WTC11 (cell line): ENCODE data around the gene SLC19A1. TPM values are rescaled to one million over a fixed set of nuclear protein-coding genes. Genes with fewer than 3 reads are reported as not detected.

ENCODE experiments used
- ATAC-seq: fragments of 200-7000 bp; cut with Tn5 transposase; 2 replicates; pipeline ENCODE4 v1.10.0; 2021; ENCODE audit warnings: mild to moderate bottlenecking, moderate library complexity
- CTCF ChIA-PET: fragments of 300-600 bp; sonication (Branson Sonifier 250); formaldehyde crosslinking; loops from one replicate; lab custom pipeline; 2021; ENCODE audit warnings: antibody characterized with exemption; lab: Charles Lee
- POLR2A ChIA-PET: fragments of 350-600 bp; sonication (Branson Sonifier 250); formaldehyde crosslinking; loops from one replicate; lab custom pipeline; 2021; ENCODE audit warnings: antibody characterized with exemption; lab: Charles Lee
- DNase-seq: peaks from one replicate; pipeline ENCODE4 v3.0.0; 2021; ENCODE audit warnings: low spot score
- H3K27ac Mint-ChIP-seq: 2 replicates; pipeline ENCODE4 v1.8.0; 2021; ENCODE audit warnings: mixed read lengths
- H3K27me3 Mint-ChIP-seq: 2 replicates; pipeline ENCODE4 v1.8.0; 2021; ENCODE audit warnings: low read depth, mild to moderate bottlenecking, moderate library complexity, mixed read lengths
- H3K36me3 Mint-ChIP-seq: 2 replicates; pipeline ENCODE4 v1.8.0; 2021; ENCODE audit warnings: mixed read lengths
- H3K4me1 Mint-ChIP-seq: 2 replicates; pipeline ENCODE4 v1.8.0; 2022; ENCODE audit warnings: mixed read lengths
- H3K4me3 Mint-ChIP-seq: 2 replicates; pipeline ENCODE4 v1.8.0; 2021; ENCODE audit warnings: mild to moderate bottlenecking, moderate library complexity, mixed read lengths
- H3K9me3 Mint-ChIP-seq: 2 replicates; pipeline ENCODE4 v1.8.0; 2021; ENCODE audit warnings: mixed read lengths
- ESRRA ChIP-seq: sonication (generic); formaldehyde crosslinking; IDR thresholded peaks from 2 replicates; pipeline ENCODE4 v1.8.1; 2022; ENCODE audit warnings: mild to moderate bottlenecking, missing genetic modification reagents, borderline replicate concordance
- GTF2I ChIP-seq: fragments of 250-450 bp; sonication (Bioruptor Pico); conservative IDR thresholded peaks from 2 replicates; pipeline ENCODE4 v1.4.0; 2021; ENCODE audit warnings: mild to moderate bottlenecking
- JUN ChIP-seq: sonication (generic); formaldehyde crosslinking; IDR thresholded peaks from 2 replicates; pipeline ENCODE4 v1.8.0; 2023; ENCODE audit warnings: mild to moderate bottlenecking, missing genetic modification reagents
- MXD4 ChIP-seq: fragments of 250-450 bp; sonication (Bioruptor Pico); IDR thresholded peaks from 2 replicates; pipeline ENCODE4 v1.8.0; 2021; ENCODE audit warnings: mild to moderate bottlenecking, moderate library complexity, borderline replicate concordance
- MYBL2 ChIP-seq: sonication (generic); formaldehyde crosslinking; IDR thresholded peaks from 2 replicates; pipeline ENCODE4 v1.8.1; 2023; ENCODE audit warnings: mild to moderate bottlenecking, moderate library complexity, missing genetic modification reagents
- TCF7 ChIP-seq: sonication (generic); formaldehyde crosslinking; IDR thresholded peaks from 2 replicates; pipeline ENCODE4 v1.8.0; 2022; ENCODE audit warnings: mild to moderate bottlenecking, low read depth, missing genetic modification reagents, moderate library complexity
- TEAD4 ChIP-seq: sonication (generic); formaldehyde crosslinking; IDR thresholded peaks from 2 replicates; pipeline ENCODE4 v1.8.0; 2022; ENCODE audit warnings: mild to moderate bottlenecking, missing genetic modification reagents
- ZNF138 ChIP-seq: sonication (generic); formaldehyde crosslinking; conservative IDR thresholded peaks from 2 replicates; pipeline ENCODE4 v1.8.1; 2022; ENCODE audit warnings: mild to moderate bottlenecking, moderate library complexity, missing genetic modification reagents
- ZNF423 ChIP-seq: fragments of 250-450 bp; sonication (Bioruptor Pico); IDR thresholded peaks from 2 replicates; pipeline ENCODE4 v2.1.2; 2022; ENCODE audit warnings: mild to moderate bottlenecking, moderate library complexity
- total RNA-seq: library from RNA; stranded (reverse); gene quantifications from 3 replicates; pipeline ENCODE4 v1.2.3, GENCODE V29; 2021
- TF ChIP-seq, protein P1 (sequence below): sonication (generic); formaldehyde crosslinking; IDR thresholded peaks from 2 replicates; pipeline ENCODE4 v1.8.0; 2023; ENCODE audit warnings: missing genetic modification reagents, mild to moderate bottlenecking, borderline replicate concordance
- TF ChIP-seq, protein P2 (sequence below): sonication (generic); formaldehyde crosslinking; IDR thresholded peaks from 2 replicates; pipeline ENCODE4 v1.8.1; 2023; ENCODE audit warnings: mild to moderate bottlenecking, missing genetic modification reagents, borderline replicate concordance
- TF ChIP-seq, protein P3 (sequence below): fragments of 250-450 bp; sonication (Bioruptor Pico); conservative IDR thresholded peaks from 2 replicates; pipeline ENCODE4 v1.9.0; 2021; ENCODE audit warnings: mild to moderate bottlenecking
- TF ChIP-seq, protein P4 (sequence below): sonication (generic); formaldehyde crosslinking; IDR thresholded peaks from 2 replicates; pipeline ENCODE4 v1.8.1; 2023; ENCODE audit warnings: mild to moderate bottlenecking, missing genetic modification reagents
- TF ChIP-seq, protein P5 (sequence below): sonication (generic); formaldehyde crosslinking; IDR thresholded peaks from 2 replicates; pipeline ENCODE4 v1.8.1; 2022; ENCODE audit warnings: low read depth, mild to moderate bottlenecking, moderate library complexity, missing genetic modification reagents, borderline replicate concordance
- TF ChIP-seq, protein P6 (sequence below): sonication (generic); formaldehyde crosslinking; IDR thresholded peaks from 2 replicates; pipeline ENCODE4 v1.8.0; 2022; ENCODE audit warnings: missing genetic modification reagents
- TF ChIP-seq, protein P7 (sequence below): fragments of 250-450 bp; sonication (Bioruptor Pico); IDR thresholded peaks from 2 replicates; pipeline ENCODE4 v1.9.0; 2021; ENCODE audit warnings: mild to moderate bottlenecking

SLC19A1 gene
- total RNA-seq, 1 experiment from 2014 or later, result 29.8 TPM

DNA sequence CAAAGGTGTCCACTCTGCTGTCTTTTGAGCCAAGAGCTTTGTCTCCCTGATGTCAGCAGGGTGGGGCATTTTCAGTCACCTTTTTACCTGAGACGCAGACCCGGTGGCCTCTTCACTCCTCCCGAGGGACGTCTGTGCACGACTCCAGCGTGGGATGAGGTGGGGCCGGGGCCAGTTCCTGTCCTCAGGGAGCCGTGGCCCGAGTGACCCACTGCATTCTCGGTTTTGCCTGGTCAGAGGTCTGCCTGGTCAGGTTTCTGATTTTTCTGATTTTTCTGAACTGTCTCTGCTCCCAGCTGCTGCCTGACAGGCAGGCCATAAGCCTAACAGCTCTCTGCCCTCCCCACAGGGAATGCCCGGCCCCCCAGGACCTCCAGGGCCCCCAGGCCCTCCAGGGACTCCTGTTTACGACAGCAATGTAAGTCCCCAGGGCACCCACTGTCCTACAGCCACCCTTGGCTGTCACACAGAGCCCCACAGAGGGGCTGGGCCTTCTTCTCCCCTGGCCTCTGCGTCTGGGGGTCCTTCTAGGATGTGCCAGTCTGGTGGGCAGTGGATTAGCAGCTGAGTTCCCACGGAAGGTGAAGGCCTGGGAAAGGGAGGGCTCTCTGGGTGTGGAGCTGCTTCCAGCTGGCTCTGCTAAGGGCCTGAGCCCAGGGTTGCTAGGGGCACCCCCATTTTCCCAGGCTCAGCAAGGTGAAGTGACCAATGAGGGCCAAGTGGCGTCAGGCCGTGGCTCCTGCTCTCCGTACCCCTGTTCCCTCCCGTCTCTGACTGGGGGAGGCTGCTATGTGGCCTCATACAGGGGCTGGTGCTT lies 45.9 kb downstream of the SLC19A1 start:
- no peak overlapping the region for H3K27ac Mint-ChIP-seq
- ChIA-PET CTCF (no interaction called here), POLR2A (no interaction called here)
- no peaks in the 10 kb centered on the region for H3K4me1 Mint-ChIP-seq
- DNase-seq, result no peak
- H3K9me3 Mint-ChIP-seq, result peaks cover 12% of the 10 kb centered on the region
- H3K27me3 Mint-ChIP-seq, result no peaks in the 10 kb centered on the region
- H3K4me3 Mint-ChIP-seq, result no peak overlapping the region
- H3K36me3 Mint-ChIP-seq, result peaks cover 41% of the 10 kb centered on the region
- no peak for ATAC-seq
- TF ChIP-seq, protein P1, sequence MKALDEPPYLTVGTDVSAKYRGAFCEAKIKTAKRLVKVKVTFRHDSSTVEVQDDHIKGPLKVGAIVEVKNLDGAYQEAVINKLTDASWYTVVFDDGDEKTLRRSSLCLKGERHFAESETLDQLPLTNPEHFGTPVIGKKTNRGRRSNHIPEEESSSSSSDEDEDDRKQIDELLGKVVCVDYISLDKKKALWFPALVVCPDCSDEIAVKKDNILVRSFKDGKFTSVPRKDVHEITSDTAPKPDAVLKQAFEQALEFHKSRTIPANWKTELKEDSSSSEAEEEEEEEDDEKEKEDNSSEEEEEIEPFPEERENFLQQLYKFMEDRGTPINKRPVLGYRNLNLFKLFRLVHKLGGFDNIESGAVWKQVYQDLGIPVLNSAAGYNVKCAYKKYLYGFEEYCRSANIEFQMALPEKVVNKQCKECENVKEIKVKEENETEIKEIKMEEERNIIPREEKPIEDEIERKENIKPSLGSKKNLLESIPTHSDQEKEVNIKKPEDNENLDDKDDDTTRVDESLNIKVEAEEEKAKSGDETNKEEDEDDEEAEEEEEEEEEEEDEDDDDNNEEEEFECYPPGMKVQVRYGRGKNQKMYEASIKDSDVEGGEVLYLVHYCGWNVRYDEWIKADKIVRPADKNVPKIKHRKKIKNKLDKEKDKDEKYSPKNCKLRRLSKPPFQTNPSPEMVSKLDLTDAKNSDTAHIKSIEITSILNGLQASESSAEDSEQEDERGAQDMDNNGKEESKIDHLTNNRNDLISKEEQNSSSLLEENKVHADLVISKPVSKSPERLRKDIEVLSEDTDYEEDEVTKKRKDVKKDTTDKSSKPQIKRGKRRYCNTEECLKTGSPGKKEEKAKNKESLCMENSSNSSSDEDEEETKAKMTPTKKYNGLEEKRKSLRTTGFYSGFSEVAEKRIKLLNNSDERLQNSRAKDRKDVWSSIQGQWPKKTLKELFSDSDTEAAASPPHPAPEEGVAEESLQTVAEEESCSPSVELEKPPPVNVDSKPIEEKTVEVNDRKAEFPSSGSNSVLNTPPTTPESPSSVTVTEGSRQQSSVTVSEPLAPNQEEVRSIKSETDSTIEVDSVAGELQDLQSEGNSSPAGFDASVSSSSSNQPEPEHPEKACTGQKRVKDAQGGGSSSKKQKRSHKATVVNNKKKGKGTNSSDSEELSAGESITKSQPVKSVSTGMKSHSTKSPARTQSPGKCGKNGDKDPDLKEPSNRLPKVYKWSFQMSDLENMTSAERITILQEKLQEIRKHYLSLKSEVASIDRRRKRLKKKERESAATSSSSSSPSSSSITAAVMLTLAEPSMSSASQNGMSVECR, result no peak
- TF ChIP-seq, protein P2, sequence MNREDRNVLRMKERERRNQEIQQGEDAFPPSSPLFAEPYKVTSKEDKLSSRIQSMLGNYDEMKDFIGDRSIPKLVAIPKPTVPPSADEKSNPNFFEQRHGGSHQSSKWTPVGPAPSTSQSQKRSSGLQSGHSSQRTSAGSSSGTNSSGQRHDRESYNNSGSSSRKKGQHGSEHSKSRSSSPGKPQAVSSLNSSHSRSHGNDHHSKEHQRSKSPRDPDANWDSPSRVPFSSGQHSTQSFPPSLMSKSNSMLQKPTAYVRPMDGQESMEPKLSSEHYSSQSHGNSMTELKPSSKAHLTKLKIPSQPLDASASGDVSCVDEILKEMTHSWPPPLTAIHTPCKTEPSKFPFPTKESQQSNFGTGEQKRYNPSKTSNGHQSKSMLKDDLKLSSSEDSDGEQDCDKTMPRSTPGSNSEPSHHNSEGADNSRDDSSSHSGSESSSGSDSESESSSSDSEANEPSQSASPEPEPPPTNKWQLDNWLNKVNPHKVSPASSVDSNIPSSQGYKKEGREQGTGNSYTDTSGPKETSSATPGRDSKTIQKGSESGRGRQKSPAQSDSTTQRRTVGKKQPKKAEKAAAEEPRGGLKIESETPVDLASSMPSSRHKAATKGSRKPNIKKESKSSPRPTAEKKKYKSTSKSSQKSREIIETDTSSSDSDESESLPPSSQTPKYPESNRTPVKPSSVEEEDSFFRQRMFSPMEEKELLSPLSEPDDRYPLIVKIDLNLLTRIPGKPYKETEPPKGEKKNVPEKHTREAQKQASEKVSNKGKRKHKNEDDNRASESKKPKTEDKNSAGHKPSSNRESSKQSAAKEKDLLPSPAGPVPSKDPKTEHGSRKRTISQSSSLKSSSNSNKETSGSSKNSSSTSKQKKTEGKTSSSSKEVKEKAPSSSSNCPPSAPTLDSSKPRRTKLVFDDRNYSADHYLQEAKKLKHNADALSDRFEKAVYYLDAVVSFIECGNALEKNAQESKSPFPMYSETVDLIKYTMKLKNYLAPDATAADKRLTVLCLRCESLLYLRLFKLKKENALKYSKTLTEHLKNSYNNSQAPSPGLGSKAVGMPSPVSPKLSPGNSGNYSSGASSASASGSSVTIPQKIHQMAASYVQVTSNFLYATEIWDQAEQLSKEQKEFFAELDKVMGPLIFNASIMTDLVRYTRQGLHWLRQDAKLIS (CRISPR knock-in tag), result no peak
- no peak for TF ChIP-seq TEAD4 (CRISPR knock-in tag)
- no peak for TF ChIP-seq ZNF138 (CRISPR knock-in tag)
- TF ChIP-seq, protein P3, sequence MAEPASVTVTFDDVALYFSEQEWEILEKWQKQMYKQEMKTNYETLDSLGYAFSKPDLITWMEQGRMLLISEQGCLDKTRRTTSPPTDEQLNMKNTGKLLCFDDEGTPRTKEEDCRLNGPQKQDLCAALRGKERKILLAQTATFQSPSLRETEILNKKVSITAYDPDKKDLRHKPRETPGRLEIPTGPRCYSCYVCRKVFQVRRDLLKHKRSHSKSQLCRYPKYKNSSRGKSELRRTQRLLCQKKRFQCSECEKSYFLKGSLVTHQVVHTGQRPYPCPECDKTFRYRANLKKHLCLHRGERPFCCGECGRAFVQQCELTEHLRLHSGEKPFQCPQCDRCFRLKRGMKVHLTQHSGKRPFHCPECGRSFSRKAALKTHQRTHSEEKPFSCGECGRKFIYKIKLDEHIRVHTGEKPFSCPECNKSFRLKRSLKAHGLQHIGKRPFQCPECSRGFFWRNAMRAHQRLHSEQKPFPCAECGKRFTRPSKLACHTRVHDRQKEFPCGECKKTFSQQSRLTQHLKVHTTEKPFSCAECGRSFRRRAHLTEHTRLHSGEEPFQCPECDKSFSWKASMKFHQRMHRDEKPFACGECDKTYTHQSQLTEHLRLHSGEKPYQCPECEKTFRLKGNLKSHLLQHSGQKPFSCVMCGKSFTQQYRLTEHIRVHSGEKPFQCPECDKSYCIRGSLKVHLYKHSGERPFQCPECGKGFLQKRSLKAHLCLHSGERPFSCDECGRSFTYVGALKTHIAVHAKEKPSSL (CRISPR knock-in tag), result no peak
- no peak for TF ChIP-seq JUN
- TF ChIP-seq, protein P4, sequence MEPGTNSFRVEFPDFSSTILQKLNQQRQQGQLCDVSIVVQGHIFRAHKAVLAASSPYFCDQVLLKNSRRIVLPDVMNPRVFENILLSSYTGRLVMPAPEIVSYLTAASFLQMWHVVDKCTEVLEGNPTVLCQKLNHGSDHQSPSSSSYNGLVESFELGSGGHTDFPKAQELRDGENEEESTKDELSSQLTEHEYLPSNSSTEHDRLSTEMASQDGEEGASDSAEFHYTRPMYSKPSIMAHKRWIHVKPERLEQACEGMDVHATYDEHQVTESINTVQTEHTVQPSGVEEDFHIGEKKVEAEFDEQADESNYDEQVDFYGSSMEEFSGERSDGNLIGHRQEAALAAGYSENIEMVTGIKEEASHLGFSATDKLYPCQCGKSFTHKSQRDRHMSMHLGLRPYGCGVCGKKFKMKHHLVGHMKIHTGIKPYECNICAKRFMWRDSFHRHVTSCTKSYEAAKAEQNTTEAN (CRISPR knock-in tag), result no peak
- TF ChIP-seq, protein P5, sequence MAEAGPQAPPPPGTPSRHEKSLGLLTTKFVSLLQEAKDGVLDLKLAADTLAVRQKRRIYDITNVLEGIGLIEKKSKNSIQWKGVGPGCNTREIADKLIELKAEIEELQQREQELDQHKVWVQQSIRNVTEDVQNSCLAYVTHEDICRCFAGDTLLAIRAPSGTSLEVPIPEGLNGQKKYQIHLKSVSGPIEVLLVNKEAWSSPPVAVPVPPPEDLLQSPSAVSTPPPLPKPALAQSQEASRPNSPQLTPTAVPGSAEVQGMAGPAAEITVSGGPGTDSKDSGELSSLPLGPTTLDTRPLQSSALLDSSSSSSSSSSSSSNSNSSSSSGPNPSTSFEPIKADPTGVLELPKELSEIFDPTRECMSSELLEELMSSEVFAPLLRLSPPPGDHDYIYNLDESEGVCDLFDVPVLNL, result no peak
- TF ChIP-seq TCF7 (CRISPR knock-in tag), result no peak
- TF ChIP-seq ESRRA (CRISPR knock-in tag), result no peak
- no peak for TF ChIP-seq MYBL2 (CRISPR knock-in tag)
- TF ChIP-seq, protein P6, sequence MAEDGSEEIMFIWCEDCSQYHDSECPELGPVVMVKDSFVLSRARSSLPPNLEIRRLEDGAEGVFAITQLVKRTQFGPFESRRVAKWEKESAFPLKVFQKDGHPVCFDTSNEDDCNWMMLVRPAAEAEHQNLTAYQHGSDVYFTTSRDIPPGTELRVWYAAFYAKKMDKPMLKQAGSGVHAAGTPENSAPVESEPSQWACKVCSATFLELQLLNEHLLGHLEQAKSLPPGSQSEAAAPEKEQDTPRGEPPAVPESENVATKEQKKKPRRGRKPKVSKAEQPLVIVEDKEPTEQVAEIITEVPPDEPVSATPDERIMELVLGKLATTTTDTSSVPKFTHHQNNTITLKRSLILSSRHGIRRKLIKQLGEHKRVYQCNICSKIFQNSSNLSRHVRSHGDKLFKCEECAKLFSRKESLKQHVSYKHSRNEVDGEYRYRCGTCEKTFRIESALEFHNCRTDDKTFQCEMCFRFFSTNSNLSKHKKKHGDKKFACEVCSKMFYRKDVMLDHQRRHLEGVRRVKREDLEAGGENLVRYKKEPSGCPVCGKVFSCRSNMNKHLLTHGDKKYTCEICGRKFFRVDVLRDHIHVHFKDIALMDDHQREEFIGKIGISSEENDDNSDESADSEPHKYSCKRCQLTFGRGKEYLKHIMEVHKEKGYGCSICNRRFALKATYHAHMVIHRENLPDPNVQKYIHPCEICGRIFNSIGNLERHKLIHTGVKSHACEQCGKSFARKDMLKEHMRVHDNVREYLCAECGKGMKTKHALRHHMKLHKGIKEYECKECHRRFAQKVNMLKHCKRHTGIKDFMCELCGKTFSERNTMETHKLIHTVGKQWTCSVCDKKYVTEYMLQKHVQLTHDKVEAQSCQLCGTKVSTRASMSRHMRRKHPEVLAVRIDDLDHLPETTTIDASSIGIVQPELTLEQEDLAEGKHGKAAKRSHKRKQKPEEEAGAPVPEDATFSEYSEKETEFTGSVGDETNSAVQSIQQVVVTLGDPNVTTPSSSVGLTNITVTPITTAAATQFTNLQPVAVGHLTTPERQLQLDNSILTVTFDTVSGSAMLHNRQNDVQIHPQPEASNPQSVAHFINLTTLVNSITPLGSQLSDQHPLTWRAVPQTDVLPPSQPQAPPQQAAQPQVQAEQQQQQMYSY (CRISPR knock-in tag), result no peak
- no peak for TF ChIP-seq ZNF423 (CRISPR knock-in tag)
- no peak for TF ChIP-seq MXD4 (CRISPR knock-in tag)
- TF ChIP-seq, protein P7, sequence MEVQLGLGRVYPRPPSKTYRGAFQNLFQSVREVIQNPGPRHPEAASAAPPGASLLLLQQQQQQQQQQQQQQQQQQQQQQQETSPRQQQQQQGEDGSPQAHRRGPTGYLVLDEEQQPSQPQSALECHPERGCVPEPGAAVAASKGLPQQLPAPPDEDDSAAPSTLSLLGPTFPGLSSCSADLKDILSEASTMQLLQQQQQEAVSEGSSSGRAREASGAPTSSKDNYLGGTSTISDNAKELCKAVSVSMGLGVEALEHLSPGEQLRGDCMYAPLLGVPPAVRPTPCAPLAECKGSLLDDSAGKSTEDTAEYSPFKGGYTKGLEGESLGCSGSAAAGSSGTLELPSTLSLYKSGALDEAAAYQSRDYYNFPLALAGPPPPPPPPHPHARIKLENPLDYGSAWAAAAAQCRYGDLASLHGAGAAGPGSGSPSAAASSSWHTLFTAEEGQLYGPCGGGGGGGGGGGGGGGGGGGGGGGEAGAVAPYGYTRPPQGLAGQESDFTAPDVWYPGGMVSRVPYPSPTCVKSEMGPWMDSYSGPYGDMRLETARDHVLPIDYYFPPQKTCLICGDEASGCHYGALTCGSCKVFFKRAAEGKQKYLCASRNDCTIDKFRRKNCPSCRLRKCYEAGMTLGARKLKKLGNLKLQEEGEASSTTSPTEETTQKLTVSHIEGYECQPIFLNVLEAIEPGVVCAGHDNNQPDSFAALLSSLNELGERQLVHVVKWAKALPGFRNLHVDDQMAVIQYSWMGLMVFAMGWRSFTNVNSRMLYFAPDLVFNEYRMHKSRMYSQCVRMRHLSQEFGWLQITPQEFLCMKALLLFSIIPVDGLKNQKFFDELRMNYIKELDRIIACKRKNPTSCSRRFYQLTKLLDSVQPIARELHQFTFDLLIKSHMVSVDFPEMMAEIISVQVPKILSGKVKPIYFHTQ (CRISPR knock-in tag), result no peak
- TF ChIP-seq GTF2I (CRISPR knock-in tag), result no peak
